ENCODE measurements around the gene TGM5.

DNA sequence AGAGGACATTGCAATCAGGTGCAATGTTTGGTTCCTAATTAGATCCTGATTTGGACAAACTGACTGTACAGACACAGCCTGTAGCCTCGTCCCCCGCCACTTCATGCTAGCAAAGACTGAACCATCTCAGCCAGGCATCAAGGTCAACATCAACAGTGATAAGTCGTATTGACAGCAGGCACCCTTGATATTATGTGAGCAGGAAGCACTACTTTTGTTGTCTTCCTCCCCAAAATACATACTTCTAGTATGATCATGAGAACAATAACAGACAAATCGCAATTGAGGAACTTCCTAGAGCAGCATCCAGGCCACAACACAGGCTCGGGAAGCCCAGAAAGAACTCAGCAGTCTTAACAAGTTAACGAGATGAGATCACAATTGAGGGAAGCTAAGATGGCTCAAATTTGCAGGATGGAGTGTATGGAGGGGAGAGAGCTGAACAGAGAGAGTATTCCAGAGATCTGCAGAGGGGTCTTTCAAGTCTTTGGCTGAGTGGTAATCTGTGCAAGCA is 20.4 kb downstream of the TGM5 start:
- TF ChIP-seq, protein P1, sequence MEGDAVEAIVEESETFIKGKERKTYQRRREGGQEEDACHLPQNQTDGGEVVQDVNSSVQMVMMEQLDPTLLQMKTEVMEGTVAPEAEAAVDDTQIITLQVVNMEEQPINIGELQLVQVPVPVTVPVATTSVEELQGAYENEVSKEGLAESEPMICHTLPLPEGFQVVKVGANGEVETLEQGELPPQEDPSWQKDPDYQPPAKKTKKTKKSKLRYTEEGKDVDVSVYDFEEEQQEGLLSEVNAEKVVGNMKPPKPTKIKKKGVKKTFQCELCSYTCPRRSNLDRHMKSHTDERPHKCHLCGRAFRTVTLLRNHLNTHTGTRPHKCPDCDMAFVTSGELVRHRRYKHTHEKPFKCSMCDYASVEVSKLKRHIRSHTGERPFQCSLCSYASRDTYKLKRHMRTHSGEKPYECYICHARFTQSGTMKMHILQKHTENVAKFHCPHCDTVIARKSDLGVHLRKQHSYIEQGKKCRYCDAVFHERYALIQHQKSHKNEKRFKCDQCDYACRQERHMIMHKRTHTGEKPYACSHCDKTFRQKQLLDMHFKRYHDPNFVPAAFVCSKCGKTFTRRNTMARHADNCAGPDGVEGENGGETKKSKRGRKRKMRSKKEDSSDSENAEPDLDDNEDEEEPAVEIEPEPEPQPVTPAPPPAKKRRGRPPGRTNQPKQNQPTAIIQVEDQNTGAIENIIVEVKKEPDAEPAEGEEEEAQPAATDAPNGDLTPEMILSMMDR (IDR thresholded peaks at IDR 0.05): no peak
- TF ChIP-seq EP300 (IDR thresholded peaks at IDR 0.05): no peak
- no peak for TF ChIP-seq POLR2A (IDR thresholded peaks at IDR 0.05)
